Stimulated activated CD8-positive, alpha-beta memory T cell treated with anti-CD3 and anti-CD28 coated beads, Interleukin-4, amount 100 ng/mL, for 24 hours (primary cell): ENCODE results near the gene FFAR1.

Experiments used
- DNase-seq: peaks from one replicate; pipeline ENCODE4 v3.0.0-alpha.2; 2020; ENCODE audit warnings: low read depth

The FFAR1 gene

DNA sequence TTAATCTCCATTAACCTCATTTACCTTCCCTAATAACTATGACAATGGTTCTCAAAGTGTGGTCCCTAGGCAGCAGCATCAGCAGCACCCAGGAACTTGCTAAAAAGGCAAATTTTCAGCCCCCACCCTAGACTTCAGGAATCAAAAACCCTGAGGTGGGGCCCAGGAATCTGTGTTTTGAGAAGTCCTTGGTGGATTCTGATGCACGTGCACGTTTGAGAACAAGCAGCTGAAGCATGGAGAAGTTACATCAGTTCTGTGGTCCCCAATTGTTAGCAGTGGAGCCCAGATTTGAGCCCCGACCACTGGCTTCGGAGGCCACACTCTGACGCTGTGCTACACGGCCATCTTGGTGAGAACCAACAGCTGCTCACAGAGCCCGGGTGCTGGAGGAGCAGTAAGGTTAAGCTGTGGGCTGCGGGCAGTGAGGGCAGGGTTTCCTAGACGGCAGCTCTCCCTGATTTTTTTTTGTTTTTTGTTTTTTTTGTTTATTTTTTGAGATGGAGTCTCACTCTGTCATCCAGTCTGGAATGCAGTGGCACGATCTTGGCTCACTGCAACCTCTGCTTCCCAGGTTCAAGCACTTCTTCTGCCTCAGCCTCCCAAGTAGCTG lies 32.7 kb upstream of the FFAR1 start:
- no peak for DNase-seq

DNA sequence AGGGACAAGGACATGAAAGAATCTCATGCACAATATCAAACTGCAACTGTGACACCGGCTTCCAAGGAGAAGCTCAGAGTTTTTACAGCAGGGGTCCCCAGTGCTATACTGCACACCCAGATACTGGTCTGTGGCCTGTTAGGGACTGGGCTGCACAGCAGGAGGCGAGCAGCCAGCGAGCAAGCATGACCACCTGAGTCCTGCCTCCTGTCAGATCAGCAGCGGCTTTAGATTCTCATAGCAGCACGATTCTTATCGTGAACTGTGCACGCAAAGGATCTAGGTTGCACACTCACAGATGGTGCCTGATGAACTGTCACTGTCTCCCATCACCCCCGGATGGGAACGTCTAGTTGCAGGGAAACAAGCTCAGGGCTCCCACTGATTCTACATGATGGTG lies 31.8 kb upstream of the FFAR1 start:
- no peak for DNase-seq

DNA sequence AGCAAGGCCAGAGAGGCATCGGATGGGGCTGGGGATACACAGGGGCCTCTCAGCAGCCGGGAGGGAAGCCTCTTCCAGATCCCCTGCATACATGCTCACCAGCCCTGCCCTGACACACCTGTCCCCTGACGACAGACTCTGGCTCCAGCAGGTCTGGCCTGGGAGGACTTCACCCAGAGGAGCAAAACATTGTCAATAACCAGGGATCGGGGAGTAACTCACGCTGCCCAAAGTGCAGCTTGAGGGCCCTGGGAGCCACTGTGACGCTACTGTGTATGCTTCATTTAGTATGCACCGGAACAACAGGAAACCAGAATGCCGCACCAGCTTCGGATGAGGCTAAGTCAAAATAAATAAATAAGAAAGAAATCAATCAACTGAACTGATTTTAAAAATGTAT lies 31.1 kb upstream of the FFAR1 start:
- DNase-seq = no peak

DNA sequence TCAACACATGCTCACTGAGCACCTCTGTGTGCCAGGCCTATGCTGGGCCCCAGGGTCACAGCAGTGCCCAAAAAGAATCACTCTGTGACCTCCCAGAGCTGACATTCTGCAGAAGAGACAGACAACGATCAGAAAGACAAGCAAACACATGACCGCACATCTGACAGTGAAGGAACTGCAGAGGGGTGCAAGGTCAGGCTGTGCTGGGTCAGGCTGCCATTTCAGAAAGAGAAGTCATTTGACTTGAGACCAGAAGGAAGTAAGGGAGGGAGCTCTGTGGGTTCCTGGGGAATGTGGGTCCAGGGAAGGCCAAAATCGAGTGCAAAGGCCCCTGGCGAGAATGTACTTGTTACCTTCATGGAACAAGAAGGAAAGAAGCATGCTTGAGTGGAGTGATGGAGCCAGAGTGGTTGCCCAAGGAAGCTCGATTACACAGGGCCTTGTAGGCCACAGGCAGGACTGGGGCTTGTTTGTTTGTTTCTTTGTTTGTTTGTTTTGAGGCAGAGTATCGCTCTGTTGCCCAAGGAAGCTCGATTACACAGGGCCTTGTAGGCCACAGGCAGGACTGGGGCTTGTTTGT lies 30.1 kb upstream of the FFAR1 start:
- DNase-seq = no peak

DNA sequence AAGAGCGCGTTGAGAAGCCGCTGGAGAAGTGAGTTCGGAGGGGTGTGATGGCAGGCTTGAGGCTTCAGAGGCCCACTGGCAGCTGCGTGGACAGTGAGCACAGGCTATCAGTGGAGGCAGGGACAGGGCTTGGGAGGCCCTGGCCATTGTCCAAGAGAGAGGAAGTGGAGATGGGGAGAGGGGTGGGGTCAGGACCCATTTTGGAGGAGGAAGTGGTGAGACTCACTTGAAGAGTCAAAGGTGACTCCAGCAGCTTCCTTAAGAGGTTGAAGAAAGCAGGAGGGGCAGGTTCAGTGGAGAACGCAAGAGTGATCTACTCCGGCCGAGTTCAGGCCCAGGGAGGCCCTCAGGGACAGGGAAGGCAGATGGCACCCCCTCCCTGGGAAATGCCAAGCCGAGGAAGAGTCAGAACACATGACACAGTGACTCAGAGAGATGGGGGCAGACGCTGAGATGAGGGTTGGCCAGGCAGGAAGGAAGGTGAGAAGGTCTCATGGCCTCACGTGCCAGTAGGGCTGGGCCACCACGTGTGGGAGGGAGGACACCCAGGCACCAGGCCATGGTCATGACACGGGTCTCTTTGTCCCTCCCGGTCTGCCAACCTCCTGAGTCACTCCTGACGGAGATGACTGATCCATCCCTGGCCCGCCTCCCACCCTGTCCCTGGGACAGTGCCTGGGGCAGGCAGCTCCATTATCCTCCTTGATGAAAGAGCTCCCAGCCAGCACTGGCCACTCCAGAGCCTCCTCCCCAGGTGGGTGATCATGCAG lies 28.8 kb upstream of the FFAR1 start:
- no peak for DNase-seq

DNA sequence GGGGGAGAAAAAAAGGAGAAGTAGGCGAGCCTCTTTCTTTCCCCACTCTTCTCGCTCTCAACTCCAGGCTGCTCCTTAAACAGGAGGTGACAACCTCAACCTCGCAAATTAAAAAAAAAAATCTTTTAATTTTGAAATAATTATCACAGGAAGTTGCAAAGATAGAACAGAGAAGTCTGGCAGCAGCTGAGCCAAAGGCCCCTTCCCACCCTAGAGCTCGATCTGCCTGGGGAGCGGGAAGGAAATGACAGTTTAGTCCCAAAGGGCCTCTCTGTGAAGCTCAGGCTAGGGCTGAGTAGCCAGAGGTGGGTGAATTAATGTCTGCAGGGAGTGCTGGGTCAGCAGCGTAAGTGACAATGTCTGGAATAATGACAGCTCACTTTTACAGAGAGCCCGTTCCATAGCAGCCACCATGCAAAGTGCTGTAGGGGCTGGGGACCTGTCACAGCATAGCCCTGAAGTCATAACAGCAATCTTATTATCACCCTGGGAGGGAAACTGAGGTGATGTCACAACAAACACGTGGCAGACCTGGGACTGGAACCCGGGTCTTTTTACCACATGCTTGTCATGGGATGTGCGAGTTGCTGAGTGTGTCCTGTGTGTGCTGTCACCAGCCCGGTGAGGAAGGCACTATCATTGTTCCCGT lies 27.5 kb upstream of the FFAR1 start:
- DNase-seq = no peak

DNA sequence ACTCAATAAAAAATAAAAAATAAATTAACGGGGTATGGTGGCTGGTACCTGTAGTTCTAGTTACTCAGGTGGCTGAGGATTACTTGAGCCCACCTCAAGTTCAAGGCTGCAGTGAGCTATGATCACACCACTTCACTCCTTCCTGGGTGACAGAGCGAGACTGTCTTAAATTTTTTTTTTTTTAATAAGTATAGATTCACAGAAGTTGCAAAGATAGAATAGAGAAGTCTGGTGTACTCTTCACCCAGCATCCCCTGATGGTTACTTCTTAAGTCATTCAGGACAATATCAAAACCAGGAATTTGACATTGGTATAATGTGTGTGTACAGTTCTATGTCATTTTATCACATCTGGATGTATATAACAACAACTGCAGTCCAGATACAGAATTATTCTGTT lies 26.4 kb upstream of the FFAR1 start:
- no peak for DNase-seq

DNA sequence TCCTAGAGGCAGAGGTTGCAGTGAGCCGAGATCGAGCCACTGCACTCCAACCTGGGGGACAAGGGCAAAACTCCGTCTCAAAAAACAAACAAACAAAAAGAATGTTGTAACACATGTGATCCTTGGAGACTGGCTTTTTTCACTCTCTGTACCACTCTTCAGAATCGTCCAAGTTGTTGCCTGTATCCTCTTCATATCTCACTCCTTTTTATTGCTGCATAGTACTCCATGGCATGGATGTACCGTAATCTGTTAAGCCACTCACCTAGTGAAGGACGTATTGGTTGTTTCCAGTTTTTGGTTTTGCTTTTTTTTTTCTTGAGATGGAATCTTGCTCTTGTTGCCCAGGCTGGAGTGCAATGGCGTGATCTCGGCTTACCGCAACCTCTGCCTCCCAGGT lies 25.7 kb upstream of the FFAR1 start:
- no peak for DNase-seq

DNA sequence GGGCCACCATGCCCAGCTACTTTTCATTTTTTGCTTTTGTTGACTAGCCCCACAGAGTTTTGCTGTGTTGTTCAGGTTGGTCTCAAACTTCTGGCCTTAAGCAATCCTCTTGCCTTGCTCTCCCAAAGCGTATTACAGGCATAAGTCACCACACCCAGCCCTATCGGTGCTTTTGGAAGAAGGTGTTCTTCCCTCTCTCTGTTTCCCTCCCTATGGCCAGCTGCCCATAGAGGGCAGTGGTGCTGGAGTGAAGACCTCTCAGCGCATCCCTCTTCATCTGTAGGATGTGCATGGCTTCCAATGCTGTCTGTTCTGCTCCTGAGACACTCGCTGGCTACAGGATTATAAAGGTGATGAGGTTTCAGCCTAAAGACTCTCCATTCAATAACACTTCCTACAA lies 20.1 kb upstream of the FFAR1 start:
- no peak for DNase-seq

DNA sequence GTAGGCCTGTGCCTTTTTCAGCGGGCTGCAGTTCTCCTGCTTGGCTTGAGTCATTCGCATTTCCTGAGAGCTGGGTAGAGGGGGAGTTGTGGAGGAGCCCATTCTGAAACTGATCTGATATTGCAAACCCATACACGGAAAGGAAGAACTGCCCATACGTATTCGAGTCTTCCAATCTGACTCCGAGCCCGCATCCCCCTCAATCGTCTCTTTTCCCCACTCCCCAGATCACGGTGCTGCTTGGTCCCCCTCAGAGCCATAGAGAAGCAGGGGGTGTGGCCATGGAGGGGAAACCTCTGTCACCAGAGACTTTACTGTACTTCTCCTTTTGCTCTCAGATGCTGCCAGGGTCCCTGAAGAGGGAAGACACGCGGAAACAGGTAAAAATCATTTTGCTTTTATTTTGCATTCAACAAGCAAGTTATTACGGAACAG lies 18.8 kb upstream of the FFAR1 start, which contains the start of gene CD22:
TSS of gene CD22 (plus strand) at position 337 of the 435 bp plus-strand sequence. CDS start 2,854 bp downstream, outside the sequence.
- DNase-seq = no peak

DNA sequence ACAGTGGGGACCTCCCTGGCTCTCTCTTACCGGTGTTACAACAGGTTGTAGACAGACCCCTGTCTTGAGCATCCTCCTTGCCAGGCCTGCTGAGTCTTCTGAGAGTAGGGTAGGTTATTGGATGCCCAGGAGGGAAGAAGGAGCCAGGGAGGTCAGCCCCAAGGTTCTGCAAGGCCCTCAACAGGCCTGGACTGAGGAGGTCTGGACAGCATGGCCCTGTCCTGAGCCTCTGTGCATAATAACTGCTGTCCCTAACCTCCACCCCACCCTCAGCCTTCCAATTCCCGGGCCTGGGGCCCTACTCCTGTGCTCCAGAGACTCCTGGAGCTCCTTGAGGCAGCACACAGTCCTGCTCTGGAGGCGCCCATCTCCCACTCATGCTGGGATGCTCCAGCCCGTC lies 18.4 kb upstream of the FFAR1 start:
- no peak for DNase-seq

DNA sequence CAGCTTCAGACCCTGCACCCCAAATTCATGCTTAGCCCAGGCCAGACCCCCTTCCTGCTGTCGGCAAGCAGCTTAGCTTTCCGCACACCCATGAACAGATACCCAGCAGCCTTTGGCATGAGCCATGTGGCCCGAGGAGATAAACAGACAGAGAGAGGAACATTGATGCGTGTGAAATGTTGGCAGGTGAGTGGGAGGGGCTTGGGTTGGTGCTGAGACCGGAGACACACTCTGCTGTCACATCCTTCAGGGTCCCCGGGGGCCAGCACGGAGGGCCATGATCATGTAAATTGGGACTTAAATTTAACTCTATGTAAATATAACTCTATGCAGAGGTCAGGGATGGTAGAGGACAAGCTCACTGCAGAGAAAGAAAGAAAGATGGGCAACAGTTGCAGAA lies 17.2 kb upstream of the FFAR1 start:
- no peak for DNase-seq

DNA sequence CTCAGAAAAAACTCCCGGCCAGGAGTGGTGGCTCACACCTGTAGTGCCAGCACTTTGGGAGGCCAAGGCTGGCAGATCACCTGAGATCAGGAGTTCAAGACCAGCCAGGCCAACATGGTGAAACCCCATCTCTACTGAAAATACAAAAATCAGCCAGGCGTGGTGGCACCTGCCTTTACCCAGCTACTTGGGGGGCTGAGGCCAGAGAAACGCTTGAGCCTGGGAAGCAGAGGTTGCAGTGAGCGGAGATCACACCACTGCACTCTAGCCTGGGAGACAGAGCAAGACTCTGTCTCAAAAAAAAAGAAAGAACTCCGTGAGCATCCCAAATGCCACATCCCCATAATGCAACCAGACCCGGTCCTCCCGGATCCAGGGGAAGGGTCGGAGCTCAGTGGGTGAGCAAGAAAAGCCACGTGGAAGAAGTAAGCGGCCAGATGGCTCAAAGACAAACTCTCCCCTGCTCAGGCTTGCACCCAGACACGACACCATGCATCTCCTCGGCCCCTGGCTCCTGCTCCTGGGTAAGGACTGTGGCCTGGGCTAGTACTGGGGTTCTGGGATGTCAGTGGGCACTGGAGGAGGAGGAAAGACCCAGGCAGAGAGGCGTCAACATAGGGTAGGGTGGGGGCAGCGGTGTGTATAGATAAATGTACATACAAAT lies 16.0 kb upstream of the FFAR1 start:
- DNase-seq = no peak

DNA sequence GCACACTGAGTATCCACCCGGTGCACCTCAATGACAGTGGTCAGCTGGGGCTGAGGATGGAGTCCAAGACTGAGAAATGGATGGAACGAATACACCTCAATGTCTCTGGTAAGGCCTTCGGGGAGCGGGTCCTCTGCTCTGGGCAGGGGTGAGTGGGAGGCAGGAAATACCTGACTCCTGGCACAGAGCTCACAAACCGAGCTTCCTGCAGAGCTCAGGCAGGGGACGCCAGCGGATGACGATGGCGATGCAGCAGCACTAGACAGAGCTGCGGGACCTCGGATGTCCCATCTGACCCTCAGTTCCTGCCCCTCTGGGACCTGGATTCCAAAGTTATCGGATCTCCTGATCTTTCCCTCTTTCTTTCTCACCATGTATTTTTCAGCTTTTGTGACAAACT lies 14.9 kb upstream of the FFAR1 start:
- no peak for DNase-seq

DNA sequence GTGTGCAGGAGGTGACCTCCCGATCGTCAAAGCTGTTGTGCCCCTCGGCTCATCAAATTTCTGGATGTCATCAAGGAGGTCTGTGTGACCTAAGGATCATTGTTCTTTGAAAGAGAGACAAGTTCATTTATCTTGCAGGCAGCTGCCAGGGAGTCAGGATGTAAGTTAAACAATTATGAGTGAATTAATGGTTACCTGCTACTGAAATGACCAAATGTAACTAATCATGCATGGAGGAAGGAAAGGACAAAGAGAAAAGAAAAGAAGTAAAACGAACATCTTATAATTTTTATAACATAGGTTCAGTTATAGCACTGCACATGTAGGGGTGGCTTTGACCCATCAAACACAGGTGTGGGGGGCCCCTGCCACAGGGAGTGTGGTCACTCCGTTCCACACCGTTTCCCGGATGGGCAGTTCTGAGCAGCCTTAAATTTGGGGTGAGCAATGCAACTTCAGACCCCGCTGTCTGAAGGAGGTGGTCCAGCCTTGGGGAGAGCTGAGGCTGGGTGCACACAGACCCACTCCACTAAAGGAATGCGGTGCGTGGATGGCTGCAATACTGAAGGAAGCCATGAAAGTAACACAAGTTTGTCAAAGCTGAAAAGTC lies 13.5 kb upstream of the FFAR1 start:
- no peak for DNase-seq

DNA sequence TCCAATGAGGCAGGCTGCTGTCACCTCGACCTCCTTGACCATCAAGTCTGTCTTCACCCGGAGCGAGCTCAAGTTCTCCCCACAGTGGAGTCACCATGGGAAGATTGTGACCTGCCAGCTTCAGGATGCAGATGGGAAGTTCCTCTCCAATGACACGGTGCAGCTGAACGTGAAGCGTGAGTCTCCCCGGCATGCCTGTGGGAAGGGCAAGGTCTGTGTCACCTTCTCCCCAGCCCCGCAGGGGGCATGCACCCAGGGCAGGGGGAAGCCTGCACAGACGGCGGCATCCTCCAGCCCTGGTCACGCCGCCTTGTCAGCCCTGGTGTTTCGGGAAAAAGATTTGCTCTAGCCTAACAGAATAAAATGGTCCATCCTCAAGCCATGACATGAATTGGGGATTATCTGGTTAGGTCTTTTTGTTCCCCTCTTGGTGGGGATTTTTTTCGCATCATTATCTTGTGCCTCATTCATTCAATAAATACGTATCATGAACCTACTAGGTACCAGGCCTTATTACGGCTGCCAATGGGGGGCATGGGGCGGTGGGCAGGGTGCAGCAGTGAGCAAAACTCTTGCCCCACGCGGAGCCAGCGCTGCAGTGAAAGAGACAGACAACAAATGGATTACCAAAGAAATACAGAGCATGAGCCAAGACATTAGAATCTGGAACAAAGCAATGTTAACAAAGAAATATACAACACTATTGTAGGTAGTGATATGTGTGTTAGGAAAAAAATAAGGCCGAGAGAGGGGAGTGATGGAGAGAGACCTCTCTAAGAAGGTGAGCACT lies 11.3 kb upstream of the FFAR1 start:
- no peak for DNase-seq

DNA sequence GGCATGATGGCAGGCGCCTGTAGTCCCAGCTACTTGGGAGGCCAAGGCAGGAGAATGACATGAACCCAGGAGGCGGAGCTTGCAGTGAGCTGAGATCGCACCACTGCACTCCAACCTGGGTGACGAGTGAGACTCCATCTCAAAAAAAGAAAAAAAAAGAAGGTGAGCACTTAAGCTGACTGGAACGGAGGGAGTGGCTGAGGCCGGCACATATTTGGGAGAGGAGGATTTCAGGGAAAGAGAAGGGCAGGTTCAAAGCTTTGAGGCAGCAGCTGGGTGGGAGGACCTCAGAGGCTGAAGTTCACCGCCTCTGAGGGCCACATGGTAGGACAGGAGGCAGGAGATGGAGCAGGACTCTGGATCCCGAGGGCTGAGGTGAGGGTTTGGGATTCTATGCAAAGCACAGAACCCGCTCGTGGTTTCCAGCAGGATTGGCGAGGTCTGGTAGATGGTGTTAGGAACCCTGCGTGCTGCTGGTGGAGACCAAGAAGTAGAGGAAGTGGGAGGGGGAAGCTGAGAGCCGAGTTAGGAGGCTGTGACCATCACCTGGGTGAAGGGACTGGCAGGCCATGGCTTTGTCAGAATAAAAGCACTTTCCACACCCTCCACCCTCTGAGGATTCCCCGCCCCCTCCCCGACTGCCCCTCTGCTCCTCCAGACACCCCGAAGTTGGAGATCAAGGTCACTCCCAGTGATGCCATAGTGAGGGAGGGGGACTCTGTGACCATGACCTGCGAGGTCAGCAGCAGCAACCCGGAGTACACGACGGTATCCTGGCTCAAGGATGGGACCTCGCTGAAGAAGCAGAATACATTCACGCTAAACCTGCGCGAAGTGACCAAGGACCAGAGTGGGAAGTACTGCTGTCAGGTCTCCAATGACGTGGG lies 10.4 kb upstream of the FFAR1 start:
- no peak for DNase-seq

DNA sequence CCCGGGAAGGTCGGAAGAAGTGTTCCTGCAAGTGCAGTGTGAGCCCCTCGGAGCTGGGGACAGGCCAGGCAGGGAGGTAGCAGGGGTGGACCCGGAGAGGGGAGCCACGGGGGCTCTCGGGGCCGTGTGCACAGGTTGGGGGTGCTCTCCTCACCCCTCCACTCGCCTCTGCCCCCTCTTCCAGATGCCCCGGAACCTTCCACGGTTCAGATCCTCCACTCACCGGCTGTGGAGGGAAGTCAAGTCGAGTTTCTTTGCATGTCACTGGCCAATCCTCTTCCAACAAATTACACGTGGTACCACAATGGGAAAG lies 9.8 kb upstream of the FFAR1 start:
- no peak for DNase-seq

DNA sequence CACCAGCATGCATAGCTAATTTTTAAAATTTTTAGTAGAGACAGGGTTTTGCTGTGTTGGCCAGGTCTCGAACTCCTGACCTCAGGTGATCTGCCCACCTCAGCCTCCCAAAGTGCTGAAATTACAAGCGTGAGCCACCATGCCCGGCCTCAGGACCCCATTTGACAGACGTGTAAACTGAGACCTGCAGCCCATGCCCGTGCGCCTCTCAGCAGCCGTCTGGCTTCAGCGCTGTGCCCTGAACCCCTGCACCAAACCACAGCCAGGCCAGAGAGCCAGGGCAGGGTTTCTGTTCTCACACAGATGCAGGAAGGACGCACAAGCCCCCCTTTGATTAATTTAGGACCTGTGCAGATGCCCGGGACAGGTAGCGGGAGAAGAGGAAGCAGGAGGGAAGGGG lies 7.3 kb upstream of the FFAR1 start:
- no peak for DNase-seq

DNA sequence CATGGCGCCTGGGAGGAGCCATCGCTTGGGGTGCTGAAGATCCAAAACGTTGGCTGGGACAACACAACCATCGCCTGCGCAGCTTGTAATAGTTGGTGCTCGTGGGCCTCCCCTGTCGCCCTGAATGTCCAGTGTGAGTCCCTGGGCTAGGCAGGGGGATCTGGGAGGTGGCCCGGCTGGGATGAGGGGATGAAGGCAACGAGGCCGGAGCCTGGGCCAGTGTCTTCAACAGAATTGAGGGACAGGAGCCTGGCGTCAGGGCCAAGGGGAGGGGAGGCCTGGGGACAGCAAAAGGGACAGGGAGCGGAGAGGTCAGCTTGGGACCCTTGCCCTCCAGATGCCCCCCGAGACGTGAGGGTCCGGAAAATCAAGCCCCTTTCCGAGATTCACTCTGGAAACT lies 6.7 kb upstream of the FFAR1 start:
- DNase-seq = no peak
